ENCODE data around the gene CHST11.

DNA sequence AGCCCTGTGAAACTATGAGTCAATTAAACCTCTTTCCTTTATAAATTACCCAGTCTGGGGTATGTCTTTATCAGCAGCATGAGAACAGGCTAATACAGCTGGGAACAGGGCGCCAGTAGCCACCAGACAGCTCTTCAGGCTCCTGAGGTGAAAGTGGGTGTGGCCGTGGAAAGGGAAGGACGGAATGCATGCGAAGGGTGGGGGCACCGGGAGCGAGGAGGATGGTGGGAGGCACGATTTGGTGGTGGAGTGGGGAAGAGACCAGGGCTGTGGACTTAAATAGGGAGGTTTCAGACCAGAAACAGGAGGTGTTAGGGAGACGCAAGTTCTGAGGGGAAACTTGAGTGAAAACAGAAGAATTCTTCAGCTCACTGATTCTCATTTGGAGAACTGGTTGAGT lies 44.1 kb upstream of the CHST11 start:
- TF ChIP-seq TCF12 (IDR thresholded peaks at IDR 0.05; ENCODE audit: low read depth, low read length) (no peak), RELA (IDR thresholded peaks at IDR 0.05; ENCODE audit: borderline replicate concordance, partially characterized antibody) (no peak), BCL11A (IDR thresholded peaks at IDR 0.05; ENCODE audit: low read depth, low read length) (no peak), MYC (IDR thresholded peaks at IDR 0.05; ENCODE audit: insufficient read depth, insufficient read length, insufficient replicate concordance, low read length, severe bottlenecking) (no peak), CEBPB (IDR thresholded peaks at IDR 0.05; ENCODE audit: borderline replicate concordance in 1 of 2, low read depth in 2 of 2, low read length in 2 of 2) (no peak), POLR2A (IDR thresholded peaks at IDR 0.05; ENCODE audit: low read depth, low read length) (no peak), NR2C2 (IDR thresholded peaks at IDR 0.05; ENCODE audit: borderline replicate concordance, control insufficient read depth, insufficient read length, low read depth) (no peak), BRCA1 (IDR thresholded peaks at IDR 0.05; ENCODE audit: low read depth, low read length) (no peak)
- TF ChIP-seq, protein P1, sequence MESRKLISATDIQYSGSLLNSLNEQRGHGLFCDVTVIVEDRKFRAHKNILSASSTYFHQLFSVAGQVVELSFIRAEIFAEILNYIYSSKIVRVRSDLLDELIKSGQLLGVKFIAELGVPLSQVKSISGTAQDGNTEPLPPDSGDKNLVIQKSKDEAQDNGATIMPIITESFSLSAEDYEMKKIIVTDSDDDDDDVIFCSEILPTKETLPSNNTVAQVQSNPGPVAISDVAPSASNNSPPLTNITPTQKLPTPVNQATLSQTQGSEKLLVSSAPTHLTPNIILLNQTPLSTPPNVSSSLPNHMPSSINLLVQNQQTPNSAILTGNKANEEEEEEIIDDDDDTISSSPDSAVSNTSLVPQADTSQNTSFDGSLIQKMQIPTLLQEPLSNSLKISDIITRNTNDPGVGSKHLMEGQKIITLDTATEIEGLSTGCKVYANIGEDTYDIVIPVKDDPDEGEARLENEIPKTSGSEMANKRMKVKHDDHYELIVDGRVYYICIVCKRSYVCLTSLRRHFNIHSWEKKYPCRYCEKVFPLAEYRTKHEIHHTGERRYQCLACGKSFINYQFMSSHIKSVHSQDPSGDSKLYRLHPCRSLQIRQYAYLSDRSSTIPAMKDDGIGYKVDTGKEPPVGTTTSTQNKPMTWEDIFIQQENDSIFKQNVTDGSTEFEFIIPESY (IDR thresholded peaks at IDR 0.05), result no peak
- TF ChIP-seq, protein P2, sequence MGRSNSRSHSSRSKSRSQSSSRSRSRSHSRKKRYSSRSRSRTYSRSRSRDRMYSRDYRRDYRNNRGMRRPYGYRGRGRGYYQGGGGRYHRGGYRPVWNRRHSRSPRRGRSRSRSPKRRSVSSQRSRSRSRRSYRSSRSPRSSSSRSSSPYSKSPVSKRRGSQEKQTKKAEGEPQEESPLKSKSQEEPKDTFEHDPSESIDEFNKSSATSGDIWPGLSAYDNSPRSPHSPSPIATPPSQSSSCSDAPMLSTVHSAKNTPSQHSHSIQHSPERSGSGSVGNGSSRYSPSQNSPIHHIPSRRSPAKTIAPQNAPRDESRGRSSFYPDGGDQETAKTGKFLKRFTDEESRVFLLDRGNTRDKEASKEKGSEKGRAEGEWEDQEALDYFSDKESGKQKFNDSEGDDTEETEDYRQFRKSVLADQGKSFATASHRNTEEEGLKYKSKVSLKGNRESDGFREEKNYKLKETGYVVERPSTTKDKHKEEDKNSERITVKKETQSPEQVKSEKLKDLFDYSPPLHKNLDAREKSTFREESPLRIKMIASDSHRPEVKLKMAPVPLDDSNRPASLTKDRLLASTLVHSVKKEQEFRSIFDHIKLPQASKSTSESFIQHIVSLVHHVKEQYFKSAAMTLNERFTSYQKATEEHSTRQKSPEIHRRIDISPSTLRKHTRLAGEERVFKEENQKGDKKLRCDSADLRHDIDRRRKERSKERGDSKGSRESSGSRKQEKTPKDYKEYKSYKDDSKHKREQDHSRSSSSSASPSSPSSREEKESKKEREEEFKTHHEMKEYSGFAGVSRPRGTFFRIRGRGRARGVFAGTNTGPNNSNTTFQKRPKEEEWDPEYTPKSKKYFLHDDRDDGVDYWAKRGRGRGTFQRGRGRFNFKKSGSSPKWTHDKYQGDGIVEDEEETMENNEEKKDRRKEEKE (IDR thresholded peaks at IDR 0.05), result no peak
- TF ChIP-seq, protein P3, sequence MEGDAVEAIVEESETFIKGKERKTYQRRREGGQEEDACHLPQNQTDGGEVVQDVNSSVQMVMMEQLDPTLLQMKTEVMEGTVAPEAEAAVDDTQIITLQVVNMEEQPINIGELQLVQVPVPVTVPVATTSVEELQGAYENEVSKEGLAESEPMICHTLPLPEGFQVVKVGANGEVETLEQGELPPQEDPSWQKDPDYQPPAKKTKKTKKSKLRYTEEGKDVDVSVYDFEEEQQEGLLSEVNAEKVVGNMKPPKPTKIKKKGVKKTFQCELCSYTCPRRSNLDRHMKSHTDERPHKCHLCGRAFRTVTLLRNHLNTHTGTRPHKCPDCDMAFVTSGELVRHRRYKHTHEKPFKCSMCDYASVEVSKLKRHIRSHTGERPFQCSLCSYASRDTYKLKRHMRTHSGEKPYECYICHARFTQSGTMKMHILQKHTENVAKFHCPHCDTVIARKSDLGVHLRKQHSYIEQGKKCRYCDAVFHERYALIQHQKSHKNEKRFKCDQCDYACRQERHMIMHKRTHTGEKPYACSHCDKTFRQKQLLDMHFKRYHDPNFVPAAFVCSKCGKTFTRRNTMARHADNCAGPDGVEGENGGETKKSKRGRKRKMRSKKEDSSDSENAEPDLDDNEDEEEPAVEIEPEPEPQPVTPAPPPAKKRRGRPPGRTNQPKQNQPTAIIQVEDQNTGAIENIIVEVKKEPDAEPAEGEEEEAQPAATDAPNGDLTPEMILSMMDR (IDR thresholded peaks at IDR 0.05 in 2 of 3, conservative IDR thresholded peaks at IDR 0.05 in 1 of 3; ENCODE audit: control insufficient read depth in 2 of 3, extremely low read depth in 1 of 3, insufficient read depth in 1 of 3, low read depth in 3 of 3, low read length in 3 of 3), result no peak
- TF ChIP-seq, protein P4, sequence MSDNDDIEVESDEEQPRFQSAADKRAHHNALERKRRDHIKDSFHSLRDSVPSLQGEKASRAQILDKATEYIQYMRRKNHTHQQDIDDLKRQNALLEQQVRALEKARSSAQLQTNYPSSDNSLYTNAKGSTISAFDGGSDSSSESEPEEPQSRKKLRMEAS (IDR thresholded peaks at IDR 0.05; ENCODE audit: low read depth, low read length), result no peak
- TF ChIP-seq, protein P5, sequence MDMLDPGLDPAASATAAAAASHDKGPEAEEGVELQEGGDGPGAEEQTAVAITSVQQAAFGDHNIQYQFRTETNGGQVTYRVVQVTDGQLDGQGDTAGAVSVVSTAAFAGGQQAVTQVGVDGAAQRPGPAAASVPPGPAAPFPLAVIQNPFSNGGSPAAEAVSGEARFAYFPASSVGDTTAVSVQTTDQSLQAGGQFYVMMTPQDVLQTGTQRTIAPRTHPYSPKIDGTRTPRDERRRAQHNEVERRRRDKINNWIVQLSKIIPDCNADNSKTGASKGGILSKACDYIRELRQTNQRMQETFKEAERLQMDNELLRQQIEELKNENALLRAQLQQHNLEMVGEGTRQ (IDR thresholded peaks at IDR 0.05; ENCODE audit: borderline replicate concordance, low read depth, low read length), result no peak
